ENCODE data around the gene VPS33B.
"Not testable (repeated sequence)": the region's sequence is repeated elsewhere in the genome, so short reads cannot be mapped to it uniquely, and the experiment has no call there.

The VPS33B gene

DNA sequence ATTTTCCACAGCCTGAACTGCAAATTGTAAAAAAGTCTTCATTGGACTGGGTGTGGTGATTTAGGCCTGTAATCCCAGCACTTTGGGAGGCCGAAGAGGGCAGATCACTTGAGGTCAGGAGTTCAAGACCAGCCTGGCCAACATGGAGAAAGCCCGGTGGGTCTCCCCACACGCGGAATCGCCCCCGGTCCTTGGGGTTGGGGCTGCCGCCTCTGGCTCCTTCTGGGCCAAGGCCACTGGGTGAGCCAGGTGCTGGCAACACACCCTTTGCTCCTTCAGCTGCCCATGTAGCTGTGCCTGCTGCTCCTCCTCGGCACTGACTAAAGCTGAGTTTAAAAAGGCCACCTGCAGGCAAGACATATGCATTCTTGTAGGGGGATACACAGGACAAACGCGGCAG is 9.4 kb upstream of the VPS33B start:
- DNase-seq (ENCODE audit: low spot score): no peak

DNA sequence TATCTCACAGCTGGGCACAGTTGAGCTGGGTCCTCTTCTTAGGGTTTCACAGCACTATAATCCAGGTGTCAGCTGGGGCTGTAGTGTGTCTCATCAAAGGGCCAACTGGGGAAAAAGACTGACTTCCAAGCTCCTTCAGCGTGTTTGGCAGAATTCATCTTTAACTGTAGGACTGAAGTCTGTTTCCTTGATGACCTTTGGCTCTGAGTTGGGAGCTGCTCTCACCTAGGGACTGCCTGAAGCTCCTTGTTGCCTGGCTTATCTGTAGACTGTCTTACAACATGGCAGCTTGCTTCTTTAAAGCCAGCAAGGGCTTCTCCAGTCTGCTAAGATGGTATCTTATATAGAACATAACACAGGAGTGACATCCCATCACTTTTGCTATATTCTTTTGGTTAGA is 5.3 kb upstream of the VPS33B start:
- DNase-seq (ENCODE audit: low spot score): no peak

DNA sequence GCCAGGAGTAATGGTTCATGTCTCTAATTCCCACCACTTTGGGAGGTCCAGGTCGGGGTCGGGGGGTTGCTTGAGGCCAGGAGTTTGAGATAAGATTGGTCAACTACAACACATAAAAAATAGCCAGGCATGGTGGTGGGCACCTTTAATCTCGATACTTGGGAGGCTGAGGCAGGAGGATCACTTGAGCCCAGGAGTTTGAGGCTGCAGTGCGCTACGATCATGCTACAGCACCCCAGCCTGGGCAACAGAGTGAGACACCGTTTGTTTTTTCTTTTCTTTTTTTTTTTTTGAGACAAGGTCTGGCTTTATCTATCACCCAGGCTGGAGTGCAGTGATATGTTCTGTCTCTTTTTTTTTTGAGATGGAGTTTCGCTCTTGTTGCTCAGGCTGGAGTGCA is 1.3 kb upstream of the VPS33B start:
- no peak for DNase-seq (ENCODE audit: low spot score)

DNA sequence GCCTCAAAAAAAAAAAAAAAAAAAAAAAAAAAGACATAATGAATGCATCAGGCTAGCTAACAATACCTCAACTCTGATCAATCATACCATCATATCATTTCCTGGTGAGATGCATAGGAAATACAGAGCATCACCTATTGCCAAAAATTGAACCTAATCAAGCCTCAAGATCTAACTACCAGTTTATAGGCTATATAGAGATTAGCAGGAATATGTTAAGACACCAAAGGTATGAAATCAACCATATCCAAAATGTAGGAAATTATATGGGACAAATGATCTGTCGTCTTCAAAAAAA is 387 bp upstream of the VPS33B start:
- DNase-seq (ENCODE audit: low spot score): no peak

DNA sequence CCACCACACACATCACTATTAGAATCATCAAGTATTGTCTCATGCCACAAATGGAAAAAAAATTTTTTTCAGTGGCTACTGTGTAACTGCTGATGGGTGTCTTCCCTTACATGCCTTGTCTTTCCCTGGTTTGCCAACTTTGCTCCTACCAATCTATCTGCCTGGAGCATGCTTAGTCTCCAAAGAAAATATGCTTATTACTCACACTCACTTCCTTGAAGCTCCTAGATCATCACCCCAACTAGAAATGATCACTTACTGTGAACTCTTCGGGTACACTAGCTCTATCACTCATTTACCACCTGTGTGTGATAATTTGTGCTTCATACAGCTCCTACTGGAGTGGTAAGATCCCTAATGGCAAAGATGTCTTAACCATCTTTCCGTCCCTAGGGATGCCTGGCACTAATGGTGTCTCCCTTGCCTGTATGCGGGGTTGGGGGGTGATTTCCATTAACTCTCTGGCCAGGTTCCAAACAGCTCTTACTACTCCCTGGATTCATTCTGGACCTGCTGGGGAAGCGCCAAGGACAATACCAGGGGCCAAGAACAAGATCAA is 799 bp downstream of the VPS33B start:
- DNase-seq (ENCODE audit: low spot score): no peak

DNA sequence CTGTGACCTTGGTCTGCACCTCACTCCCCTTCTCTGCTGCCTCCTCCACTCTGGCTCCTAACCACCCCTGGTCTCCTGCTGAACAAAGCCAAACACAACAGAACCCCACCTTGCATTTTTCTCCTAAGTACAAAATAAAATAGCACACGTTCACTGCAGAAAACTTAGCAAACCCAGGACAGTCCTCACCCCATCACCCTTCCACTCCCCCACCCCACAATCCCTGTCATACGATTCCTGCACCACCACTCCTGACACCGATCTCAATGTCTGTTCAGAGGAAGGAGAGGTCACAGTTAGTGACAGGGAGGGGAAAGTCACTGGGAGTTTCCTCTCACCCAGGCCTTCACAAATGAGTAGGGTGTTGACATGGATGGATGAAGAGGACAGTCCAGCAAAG is 4.2 kb downstream of the VPS33B start:
- no peak for DNase-seq (ENCODE audit: low spot score)

DNA sequence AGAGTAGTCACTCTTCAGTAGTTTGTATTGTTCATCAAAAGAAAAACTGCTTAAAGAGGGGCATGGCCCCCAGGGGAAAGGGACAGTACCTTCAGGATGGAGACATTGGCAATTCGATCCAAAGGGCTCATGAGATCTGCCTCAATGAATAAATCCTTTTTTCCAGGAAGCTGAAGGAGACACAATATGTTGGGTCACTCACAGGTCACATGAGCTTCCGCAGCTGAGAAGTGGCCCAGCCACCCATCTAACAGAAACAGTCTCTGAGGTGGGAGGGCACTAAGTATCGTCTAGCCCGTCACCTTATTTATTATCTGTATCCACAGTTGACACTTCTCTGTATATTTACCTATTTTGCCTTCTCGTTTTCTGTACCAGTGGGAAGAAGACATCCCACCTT is 4.7 kb downstream of the VPS33B start:
- no peak for DNase-seq (ENCODE audit: low spot score)

DNA sequence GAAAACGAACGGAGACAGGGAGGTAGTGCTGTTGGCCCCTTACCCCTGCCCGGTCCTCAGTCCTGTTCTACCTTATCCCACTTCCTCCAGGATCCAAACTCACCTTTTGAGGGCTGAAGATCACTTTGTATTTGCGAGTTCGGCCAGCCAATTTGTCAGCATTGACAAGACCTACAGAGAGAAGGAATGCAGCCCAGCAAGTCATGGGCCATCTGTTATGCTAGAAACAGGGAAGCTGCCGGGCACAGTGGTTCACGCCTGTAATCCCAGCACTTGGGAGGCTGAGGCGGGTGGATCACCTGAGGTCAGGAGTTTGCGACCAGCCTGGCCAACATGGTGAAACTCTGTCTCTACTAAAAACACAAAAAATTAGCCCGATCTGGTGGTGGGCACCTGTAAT is 8.7 kb downstream of the VPS33B start:
- DNase-seq (ENCODE audit: low spot score): not testable (repeated sequence)

DNA sequence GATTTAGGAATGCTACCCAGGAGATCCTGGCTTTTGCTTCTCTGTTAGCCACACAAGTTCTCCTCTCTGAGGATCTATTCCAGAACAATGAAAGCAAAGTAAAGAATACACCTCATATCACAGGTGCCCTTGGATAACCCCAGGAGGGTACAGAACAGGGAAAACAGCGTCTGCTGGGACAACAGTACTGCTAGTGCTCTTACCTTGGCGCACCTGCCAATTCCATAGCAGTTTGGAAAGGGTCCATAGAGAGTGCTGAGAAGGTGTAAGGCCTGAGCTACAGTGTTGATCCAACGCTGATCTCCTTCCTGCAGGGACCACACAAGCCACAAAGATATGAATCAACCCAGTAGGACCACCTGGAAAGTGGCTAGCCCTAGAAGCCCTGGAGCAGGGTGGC is 15.1 kb downstream of the VPS33B start:
- DNase-seq (ENCODE audit: low spot score): no peak

DNA sequence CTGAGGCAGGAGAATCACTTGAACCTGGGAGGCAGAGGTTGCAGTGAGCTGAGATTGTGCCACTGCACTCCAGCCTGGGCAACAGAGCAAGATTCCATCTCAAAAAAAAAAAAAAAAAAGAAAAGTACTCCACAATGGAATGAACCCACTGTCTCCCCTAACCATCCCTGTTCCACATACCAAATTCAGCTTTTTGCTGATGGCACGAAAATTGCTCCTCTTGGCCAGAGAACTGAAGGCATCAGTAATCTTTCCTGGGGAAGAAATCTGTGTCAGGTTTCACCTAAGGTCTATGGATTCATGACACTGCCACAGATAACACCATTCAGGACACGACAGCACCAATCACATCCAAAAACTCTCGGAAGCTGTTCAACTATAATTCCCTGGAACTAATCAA is 21.2 kb downstream of the VPS33B start:
- DNase-seq (ENCODE audit: low spot score): no peak

DNA sequence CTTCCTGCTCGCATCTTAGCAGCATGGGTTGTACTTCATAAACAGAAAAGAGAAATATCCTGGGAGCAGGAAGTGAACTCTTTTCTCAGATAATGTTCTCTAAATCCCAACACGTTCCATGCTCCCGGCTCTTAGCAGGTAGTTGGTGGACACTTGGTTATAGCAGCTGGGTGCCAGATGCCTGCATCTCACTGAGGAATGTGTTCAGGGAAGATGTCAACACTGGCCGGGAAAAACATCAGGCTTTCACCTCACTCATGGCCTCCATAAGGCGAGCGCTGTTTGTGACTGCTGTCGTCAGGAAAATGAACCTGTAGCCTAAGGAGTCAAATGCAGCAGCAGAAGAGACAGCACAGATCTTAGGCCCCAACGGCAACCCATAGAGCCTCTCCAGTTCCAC is 23.7 kb downstream of the VPS33B start:
- no peak for DNase-seq (ENCODE audit: low spot score)

DNA sequence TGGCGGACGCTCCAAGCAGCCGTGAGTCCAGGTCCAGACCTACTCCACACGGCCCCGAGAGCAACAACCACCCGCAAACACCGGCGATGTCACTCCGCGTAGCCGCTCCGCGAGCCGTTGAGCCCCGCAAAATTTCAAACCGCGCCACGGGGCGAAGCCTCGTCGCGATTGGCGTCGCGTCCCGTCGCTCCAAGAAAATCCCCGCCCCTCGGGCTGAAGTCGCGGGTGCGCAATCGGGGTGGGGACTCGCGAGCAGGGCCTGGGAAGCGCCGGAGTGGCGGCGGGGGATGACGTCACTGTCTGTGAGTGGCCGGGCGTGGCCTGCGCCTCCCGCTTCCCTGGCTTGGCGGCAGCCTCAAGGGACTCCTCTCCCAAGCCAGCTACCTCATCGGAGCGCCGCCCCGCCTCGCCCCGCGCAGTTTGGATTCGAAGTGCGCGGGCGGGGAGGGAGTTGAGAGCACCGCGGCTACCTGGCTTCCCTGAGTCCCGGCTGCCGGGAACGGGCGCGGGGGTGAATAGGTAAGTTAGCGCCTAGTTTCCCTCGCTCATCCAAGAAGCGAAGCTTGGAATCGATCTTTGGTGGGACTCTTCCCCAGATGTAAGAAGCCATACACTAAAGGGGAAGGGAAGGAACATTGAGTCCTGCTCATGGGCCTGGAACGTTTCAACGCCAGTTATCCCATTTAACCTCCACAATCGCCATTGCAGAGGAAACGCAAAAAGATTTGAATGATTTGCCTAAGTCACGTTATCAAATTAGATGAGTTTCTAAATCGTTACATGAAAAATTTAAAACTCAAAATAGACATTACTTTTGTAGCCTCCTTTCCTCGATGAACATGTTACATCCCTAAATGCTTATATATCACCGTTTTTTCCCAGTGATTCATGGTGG is 27.7 kb downstream of the VPS33B start, which contains the start of gene PRC1:
Gene PRC1 (minus strand): TSS at position 119 of the 895 bp plus-strand sequence. CDS start 118 bp downstream, at position 1.
- DNase-seq (ENCODE audit: low spot score): peak; percentile 98

DNA sequence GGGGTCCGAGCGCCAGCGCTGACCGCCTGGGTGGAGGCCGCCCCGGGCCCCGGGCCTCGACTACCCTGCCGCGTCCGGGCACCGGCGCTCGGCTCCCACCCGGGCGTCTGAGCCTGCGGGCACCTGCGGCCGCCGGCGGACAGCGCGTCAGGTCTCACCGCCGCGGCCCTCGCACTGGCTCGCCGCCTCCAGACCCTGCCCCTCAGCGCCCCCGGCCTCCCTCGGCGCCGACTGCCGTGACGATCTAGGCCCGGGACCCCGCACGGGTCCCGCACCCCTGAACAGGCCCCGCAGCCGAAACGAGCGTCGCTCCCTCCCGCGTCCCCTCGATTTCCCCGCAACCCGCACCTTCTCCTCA is 28.4 kb downstream of the VPS33B start:
- no peak for DNase-seq (ENCODE audit: low spot score)

DNA sequence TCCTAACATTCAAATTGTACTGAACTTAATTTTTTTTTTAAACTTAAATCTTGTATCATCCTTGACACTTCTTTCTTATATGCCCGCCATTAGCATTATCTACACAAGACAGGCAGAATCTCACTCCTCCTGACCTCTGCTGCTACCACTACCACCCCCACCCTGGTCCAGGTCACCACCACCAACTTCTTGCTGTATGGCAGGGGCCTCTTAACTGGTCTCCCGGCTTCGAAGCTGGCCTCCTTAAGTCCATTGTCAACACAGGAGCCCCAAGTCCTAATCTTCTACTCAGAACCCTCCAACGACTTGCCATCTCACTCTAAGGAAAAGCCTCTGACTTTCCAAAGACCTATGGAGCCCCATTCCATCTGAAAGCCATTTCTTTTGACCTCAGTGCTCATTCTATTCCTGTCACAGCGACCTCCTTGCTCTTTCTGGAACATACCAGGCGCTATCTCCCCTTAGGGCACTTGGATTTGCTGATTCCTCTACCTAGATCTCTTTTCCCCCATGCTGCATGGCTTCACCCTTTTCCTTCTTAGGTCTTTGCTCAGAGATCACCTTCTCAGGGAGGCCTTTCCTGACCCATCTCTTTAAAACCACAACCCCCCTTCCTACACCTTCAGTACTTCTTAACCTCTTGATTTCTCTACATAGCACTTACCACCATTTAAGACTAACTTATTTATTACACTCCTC is 30.7 kb downstream of the VPS33B start:
- no peak for DNase-seq (ENCODE audit: low spot score)

DNA sequence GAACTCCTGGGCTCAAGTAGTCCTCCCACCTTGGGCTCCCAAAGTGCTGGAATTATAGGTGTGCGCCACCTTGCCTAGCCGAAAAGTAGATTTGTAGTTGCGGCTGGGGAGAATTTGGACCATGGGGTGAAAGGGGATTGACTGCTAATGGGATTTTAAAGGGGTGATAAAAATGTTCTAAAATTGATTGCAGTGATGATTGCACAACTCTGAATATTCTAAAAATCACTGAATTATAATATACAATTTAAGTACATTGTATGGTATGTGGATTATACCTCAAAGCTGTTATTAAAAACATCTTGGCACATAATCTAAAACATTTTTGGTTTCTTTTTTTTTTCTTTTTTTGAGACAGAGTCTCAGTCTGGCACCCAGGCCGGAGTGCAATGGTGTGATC is 31.9 kb downstream of the VPS33B start:
- DNase-seq (ENCODE audit: low spot score): no peak

DNA sequence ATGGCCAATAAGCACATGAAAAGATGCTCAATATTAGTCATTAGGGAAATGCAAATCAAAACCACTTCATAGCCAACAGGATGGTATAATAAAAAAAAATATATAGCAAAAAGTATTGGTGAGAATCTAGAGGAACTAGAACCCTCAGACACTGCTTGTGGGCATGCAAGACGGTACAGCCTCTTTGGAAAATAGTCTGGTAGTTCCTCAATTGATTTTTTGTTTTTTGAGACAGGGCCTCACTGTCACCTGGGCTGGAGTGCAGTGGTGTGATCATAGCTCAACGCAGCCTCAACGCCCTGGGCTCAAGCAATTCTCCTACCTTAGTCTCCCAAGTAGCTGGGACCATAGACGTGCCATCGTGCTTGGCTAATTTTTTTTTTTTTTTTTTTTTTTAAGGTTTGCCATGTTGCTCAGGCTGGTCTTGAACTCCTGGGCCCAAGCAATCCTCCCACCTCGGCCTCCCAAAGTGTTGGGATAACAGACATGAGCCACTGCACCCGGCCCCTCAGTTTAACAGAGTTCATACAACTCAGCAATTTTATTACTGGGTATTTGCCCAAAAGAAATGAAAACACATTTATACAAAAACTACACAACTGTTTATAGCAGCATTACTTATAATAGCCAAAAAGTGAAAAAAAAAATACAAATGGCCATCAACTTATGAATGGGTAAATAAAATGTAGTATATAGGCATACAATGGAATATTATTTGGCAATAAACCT is 33.2 kb downstream of the VPS33B start:
- no peak for DNase-seq (ENCODE audit: low spot score)

DNA sequence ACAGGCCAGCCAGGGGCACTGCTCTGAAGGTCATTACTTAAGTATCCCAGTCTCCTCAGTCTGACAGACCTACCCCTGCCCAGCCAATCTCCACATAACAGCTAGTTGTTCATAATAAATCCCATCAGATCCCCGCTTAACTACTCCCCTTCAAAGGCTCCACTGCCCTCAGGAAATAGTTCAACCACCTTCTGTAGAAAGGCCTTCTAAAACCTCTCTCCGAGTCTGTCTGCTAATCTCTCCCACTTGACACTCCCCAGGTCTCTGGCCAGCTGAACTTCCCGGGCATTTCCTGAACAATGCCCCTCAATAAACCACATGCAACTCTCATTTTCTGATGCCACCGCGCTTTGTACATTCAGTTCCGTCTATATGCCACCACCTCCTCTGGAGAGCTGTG is 34.1 kb downstream of the VPS33B start:
- DNase-seq (ENCODE audit: low spot score): no peak

DNA sequence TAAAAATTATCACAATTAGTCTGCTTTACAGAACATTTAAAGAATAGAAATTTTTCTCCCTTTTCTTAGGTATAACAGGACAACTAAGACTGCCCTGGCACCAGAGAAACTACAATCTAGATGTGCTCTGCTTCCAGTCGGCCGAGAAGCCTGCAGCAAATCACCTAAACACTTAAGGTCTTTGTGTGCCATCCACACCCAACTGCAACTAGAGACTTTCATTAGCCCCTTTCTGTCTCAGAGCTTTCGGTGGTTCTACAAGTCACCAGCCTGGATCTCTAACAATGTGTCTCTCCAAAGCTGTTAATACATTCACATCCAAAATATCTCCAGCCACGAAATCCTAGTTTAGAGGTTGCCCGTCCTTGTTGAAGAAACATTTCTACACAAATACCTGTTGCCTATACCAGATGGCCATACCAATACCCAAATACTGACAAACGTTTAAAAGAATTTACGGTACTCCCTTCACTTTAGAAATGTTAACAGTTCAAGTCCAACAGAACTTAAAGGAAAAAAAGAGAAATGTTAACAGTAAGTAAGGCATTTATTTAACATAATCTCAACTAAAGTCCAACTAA is 34.7 kb downstream of the VPS33B start:
- DNase-seq (ENCODE audit: low spot score): no peak

DNA sequence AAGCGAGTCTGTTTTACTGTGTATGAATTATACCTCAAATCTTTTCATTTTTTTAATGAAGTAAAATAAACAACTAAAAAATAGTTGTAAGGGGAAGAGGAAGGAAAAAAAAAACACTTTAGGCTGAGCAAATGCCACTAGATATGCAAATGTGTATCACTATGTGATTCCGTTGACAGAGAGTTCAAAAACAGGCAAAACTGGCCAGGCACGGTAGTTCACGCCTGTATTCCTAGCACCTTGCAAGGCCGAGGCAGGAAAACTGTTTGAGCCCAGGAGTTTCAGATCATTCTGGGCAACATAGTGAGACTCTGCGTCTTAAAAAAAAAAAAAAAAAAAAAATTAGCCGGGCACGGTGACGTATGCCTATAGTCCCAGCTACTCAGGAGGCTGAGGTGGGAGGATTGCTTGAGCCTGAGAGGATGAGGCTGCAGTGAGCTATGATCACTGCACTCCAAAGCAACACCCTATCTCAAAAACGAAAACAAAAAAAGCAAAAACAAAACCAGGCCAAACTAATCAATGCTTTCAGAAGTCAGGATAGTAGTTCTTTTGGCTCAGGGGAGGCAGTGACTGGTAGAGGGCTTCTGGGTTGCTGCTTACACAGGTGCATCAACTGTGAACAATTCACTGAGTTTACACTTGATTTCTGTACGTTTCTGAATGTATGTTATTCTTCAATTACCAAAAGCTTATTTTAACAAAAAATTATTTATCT is 35.4 kb downstream of the VPS33B start:
- DNase-seq (ENCODE audit: low spot score): no peak

DNA sequence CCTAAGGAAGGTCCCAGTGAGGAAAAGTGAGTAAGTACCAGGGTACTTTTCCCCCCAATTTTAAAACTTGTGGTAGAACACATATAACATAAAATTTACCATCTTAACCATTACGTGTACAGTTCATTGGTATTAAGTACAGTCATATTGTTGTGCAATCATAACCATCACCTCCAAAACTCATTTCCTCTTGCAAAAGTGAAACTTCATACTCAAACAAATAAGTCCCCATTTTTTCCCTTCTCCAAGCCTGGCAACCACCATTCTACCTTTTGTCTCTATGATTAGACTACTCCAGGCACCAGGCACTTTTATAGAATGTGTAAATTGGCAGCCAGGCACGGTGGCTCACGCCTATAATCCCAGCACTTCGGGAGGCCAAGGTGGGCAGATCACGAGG is 40.3 kb downstream of the VPS33B start:
- no peak for DNase-seq (ENCODE audit: low spot score)

DNA sequence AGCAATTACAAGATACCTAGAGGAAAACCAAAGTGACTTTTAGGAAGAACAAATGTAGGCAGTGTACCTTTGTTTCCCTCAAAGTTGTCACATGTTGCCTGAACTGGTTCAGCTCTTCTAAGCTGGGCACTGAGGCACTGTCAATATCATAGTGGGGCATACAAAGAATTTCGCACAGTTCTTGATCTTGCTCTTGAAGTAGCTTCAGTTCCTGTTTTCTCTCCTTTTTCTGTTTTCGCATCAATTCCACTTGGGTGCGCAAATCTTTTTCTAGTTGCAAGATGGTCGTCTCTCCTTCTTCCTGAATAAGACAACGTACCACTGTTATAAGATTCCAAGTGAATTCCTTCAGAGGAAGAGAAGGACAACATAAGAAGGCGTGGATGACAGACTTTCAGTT is 40.7 kb downstream of the VPS33B start:
- DNase-seq (ENCODE audit: low spot score): no peak

DNA sequence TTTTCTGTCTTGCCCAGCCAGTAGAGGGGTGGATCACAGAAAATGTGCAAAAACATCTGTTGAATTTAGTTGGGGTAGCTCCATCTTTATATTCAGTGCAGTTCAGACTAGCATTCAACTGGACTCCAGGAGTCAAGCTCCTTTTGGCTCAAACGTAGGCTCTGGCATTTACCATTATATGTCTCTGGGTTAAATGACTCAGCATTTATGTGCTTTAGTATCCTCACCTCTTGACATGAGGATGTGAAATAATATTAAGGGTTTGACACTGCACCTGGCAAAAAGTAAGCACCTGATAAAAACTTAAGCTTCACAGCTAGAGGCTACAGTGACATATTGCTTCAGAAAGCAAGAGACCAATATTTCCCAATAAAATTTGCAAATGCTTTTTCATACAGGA is 42.8 kb downstream of the VPS33B start:
- no peak for DNase-seq (ENCODE audit: low spot score)

Measured in left forelimb (tissue), 1 donor.